LNCAP (cell line): ENCODE data around the gene ZSCAN29.

Experiments used
- CTCF ChIP-seq: fragments of 450-650 bp; IDR thresholded peaks from 2 replicates; pipeline ENCODE4 v1.5.1; 2017; ENCODE audit warnings: mild to moderate bottlenecking

Gene ZSCAN29

GRCh38 chr15:43370975-43371974 is at the start of gene ZSCAN29, which contains the start of gene TUBGCP4:
TSS of gene ZSCAN29 (minus strand) at chr15:43371043. CDS start at chr15:43369913, 1,130 bp downstream.
TSS of gene TUBGCP4 (plus strand) at chr15:43371101. CDS start at chr15:43371355, 254 bp downstream.
- peak; percentile 63 for TF ChIP-seq CTCF

GRCh38 chr15:43420435-43420834 is 49.6 kb upstream of the ZSCAN29 start:
- TF ChIP-seq CTCF: no peak

- TF ChIP-seq CTCF: no peak
Observed at GRCh38 chr15:43414196-43414595, 43.4 kb upstream of the ZSCAN29 start.

- TF ChIP-seq CTCF: no peak
Observed at GRCh38 chr15:43412096-43412495, 41.3 kb upstream of the ZSCAN29 start.

- TF ChIP-seq CTCF: no peak
Observed at GRCh38 chr15:43410572-43411214, 39.9 kb upstream of the ZSCAN29 start.

GRCh38 chr15:43408789-43409188 is 37.9 kb upstream of the ZSCAN29 start:
- TF ChIP-seq CTCF: no peak

- TF ChIP-seq CTCF: no peak
Observed at GRCh38 chr15:43406808-43407207, 36.0 kb upstream of the ZSCAN29 start.
